HG03558 (cell line): ENCODE data around the gene MMP23B.
"Not testable (repeated sequence)": the region's sequence is repeated elsewhere in the genome, so short reads cannot be mapped to it uniquely, and the experiment has no call there.

Experiments used
- ATAC-seq: cut with Tn5 transposase; IDR thresholded peaks from one replicate; pipeline ENCODE4 v1.9.1; 2021; ENCODE audit warnings: moderate number of reproducible peaks; ENCODE audit not compliant: unreplicated experiment; ENCODE audit errors: extremely low read depth

The MMP23B gene

GRCh38 chr1:1629430-1630190 lies 2.4 kb upstream of the MMP23B start:
- ATAC-seq = no peak

- no peak for ATAC-seq
These were observed 1.6 kb upstream of the MMP23B start for GRCh38 chr1:1630191-1630964.

GRCh38 chr1:1630965-1631781 lies 800 bp upstream of the MMP23B start:
- ATAC-seq = no peak

- ATAC-seq = not testable (repeated sequence)
These were observed 1.4 kb downstream of the MMP23B start for GRCh38 chr1:1633409-1633808.

- not testable (repeated sequence) for ATAC-seq
These were observed 2.6 kb downstream of the MMP23B start for GRCh38 chr1:1634613-1635012.

GRCh38 chr1:1636621-1637478 lies 4.9 kb downstream of the MMP23B start:
- ATAC-seq = not testable (repeated sequence)

- not testable (repeated sequence) for ATAC-seq
These were observed 5.5 kb downstream of the MMP23B start for GRCh38 chr1:1637479-1637875.

- ATAC-seq = not testable (repeated sequence)
These were observed 6.6 kb downstream of the MMP23B start for GRCh38 chr1:1638528-1638927.

- ATAC-seq = not testable (repeated sequence)
These were observed 7.4 kb downstream of the MMP23B start for GRCh38 chr1:1639368-1639767.

- ATAC-seq = not testable (repeated sequence)
These were observed 8.1 kb downstream of the MMP23B start for GRCh38 chr1:1640081-1640480.

GRCh38 chr1:1640711-1641461 lies 8.9 kb downstream of the MMP23B start:
- not testable (repeated sequence) for ATAC-seq

GRCh38 chr1:1646326-1646725 lies 14.4 kb downstream of the MMP23B start:
- not testable (repeated sequence) for ATAC-seq

- not testable (repeated sequence) for ATAC-seq
These were observed 15.7 kb downstream of the MMP23B start for GRCh38 chr1:1647567-1648241.

- ATAC-seq = not testable (repeated sequence)
These were observed 16.3 kb downstream of the MMP23B start for GRCh38 chr1:1648265-1648664.

- peak; percentile 57 for ATAC-seq
These were observed 26.9 kb downstream of the MMP23B start, which contains the start of gene CDK11B for GRCh38 chr1:1658583-1659549. Gene CDK11B, minus strand, starts transcription at chr1:1659004. Its CDS starts 1,519 bp downstream, at chr1:1657485.

GRCh38 chr1:1662392-1662791 lies 30.4 kb downstream of the MMP23B start:
- not testable (repeated sequence) for ATAC-seq
